Measurements from ENCODE around the gene OR1L6. TPM values are rescaled to one million over a fixed set of nuclear protein-coding genes. Genes with fewer than 3 reads are reported as not detected.

Gene OR1L6
- total RNA-seq, 1 donor, result not detected

GRCh38 chr9:122777052-122777451 is 34.9 kb downstream of the OR1L6 start:
- DNase-seq (ENCODE audit: low read depth), result no peak
- TF ChIP-seq CTCF (IDR thresholded peaks at IDR 0.05; ENCODE audit: insufficient read depth, low read length), result no peak
- no peak overlapping the region for H3K4me3 ChIP-seq (ENCODE audit: low read depth, low read length)

GRCh38 chr9:122777935-122778627 is 36.0 kb downstream of the OR1L6 start:
- no peak for DNase-seq (ENCODE audit: low read depth)
- no peak for TF ChIP-seq CTCF (IDR thresholded peaks at IDR 0.05; ENCODE audit: insufficient read depth, low read length)
- no peak overlapping the region for H3K4me3 ChIP-seq (ENCODE audit: low read depth, low read length)

GRCh38 chr9:122779181-122779580 is 37.1 kb downstream of the OR1L6 start:
- no peak for TF ChIP-seq CTCF (IDR thresholded peaks at IDR 0.05; ENCODE audit: insufficient read depth, low read length)
- no peak for DNase-seq (ENCODE audit: low read depth)
- H3K4me3 ChIP-seq (ENCODE audit: low read depth, low read length), result no peak overlapping the region

- DNase-seq (ENCODE audit: low read depth), result no peak
- no peak overlapping the region for H3K4me3 ChIP-seq (ENCODE audit: low read depth, low read length)
- no peak for TF ChIP-seq CTCF (IDR thresholded peaks at IDR 0.05; ENCODE audit: insufficient read depth, low read length)
These were observed 37.9 kb downstream of the OR1L6 start for GRCh38 chr9:122780026-122780425.

- no peak for TF ChIP-seq CTCF (IDR thresholded peaks at IDR 0.05; ENCODE audit: insufficient read depth, low read length)
- no peak overlapping the region for H3K4me3 ChIP-seq (ENCODE audit: low read depth, low read length)
- DNase-seq (ENCODE audit: low read depth), result no peak
These were observed 39.6 kb downstream of the OR1L6 start for GRCh38 chr9:122781671-122782070.

- DNase-seq (ENCODE audit: low read depth), result no peak
These were observed 43.2 kb downstream of the OR1L6 start for GRCh38 chr9:122785269-122785668.

More at GRCh38 chr9:122785269-122785668, 43.2 kb downstream of the OR1L6 start:
- no peak for TF ChIP-seq CTCF (IDR thresholded peaks at IDR 0.05; ENCODE audit: insufficient read depth, low read length)
- no peak overlapping the region for H3K4me3 ChIP-seq (ENCODE audit: low read depth, low read length)
